H1 (cell line): Measurements from ENCODE around the gene RBMY1D. TPM values are rescaled to one million over a fixed set of nuclear protein-coding genes. Genes with fewer than 3 reads are reported as not detected.

Experiments
- CTCF ChIA-PET: fragments of 300-600 bp; sonication (Branson Sonifier 250); formaldehyde crosslinking; loops from one replicate; lab custom pipeline; 2021; ENCODE audit not compliant: partially characterized antibody; lab: Charles Lee
- POLR2A ChIA-PET: fragments of 300-600 bp; sonication (Branson Sonifier 250); formaldehyde crosslinking; loops from one replicate; lab custom pipeline; 2021; ENCODE audit warnings: inconsistent platforms; ENCODE audit not compliant: partially characterized antibody; lab: Charles Lee
- DNase-seq, 2 experiments: peaks; one replicate each; pipeline versions ENCODE4 v3.0.0 to v3.0.0-alpha.2; 2010 to 2022; ENCODE audit warnings: low spot score in 2 of 2, low read depth in 1 of 2, mixed read lengths in 1 of 2
- FAIRE-seq: peaks from 2 replicates; lab custom pipeline; 2011; peaks lifted over from hg19 to GRCh38; lab: Jason Lieb, UNC
- H2AFZ ChIP-seq: 2 replicates; pipeline ENCODE4 v1.8.1; 2012; ENCODE audit warnings: low read length, inconsistent platforms
- H2AK5ac ChIP-seq: 2 replicates; pipeline ENCODE4 v1.6.1; 2013; ENCODE audit warnings: low read depth, low read length
- H2BK120ac ChIP-seq: replicated peaks from 2 replicates; pipeline ENCODE3; 2013; ENCODE audit warnings: low read depth, low read length, inconsistent platforms
- H2BK12ac ChIP-seq: 2 replicates; pipeline ENCODE4 v1.6.1; 2013; ENCODE audit warnings: low read depth, low read length
- H2BK15ac ChIP-seq: 2 replicates; pipeline ENCODE4 v1.6.1; 2013; ENCODE audit warnings: low read length
- H2BK20ac ChIP-seq: 2 replicates; pipeline ENCODE4 v1.6.1; 2013; ENCODE audit warnings: low read length
- H2BK5ac ChIP-seq: 2 replicates; pipeline ENCODE4 v1.6.1; 2013; ENCODE audit warnings: low read depth, low read length
- H3K14ac ChIP-seq: 2 replicates; pipeline ENCODE4 v1.6.1; 2013; ENCODE audit warnings: inconsistent platforms; ENCODE audit not compliant: insufficient read length
- H3K18ac ChIP-seq: 2 replicates; pipeline ENCODE4 v1.6.1; 2013; ENCODE audit warnings: low read length; ENCODE audit errors: extremely low read depth
- H3K23ac ChIP-seq: 2 replicates; pipeline ENCODE4 v1.6.1; 2013; ENCODE audit warnings: inconsistent platforms; ENCODE audit not compliant: insufficient read length
- H3K23me2 ChIP-seq: 2 replicates; pipeline ENCODE4 v1.6.1; 2013; ENCODE audit warnings: low read depth, low read length
- H3K27ac ChIP-seq: 2 replicates; pipeline ENCODE4 v1.6.1; 2011; ENCODE audit warnings: low read depth, low read length, inconsistent platforms
- H3K27me3 ChIP-seq, 4 experiments: replicated peaks in 1 of 4; 1 replicate in 1 of 4; 2 replicates in 3 of 4; pipeline versions ENCODE4 v1.6.1 to v1.8.1; 2011 to 2013; ENCODE audit warnings: low read length in 3 of 4, mild to moderate bottlenecking in 3 of 4, inconsistent platforms in 2 of 4, mixed read lengths in 2 of 4, moderate library complexity in 1 of 4; ENCODE audit not compliant: control insufficient read depth in 3 of 4, insufficient read depth in 3 of 4; ENCODE audit errors: extremely low read depth in 1 of 4
- H3K36me3 ChIP-seq, 4 experiments: 2 replicates each; pipeline versions ENCODE4 v1.6.1 to v1.8.1; 2011 to 2013; ENCODE audit warnings: mild to moderate bottlenecking in 4 of 4, low read length in 3 of 4, moderate library complexity in 2 of 4, control low read depth in 1 of 4, inconsistent platforms in 1 of 4; ENCODE audit not compliant: insufficient read depth in 4 of 4, control insufficient read depth in 2 of 4
- H3K4ac ChIP-seq: replicated peaks from 2 replicates; pipeline ENCODE3; 2013; ENCODE audit warnings: low read length, low read depth, mixed read lengths, inconsistent platforms; ENCODE audit not compliant: insufficient read length
- H3K4me1 ChIP-seq, 4 experiments: replicated peaks in 1 of 4; 1 replicate in 1 of 4; 2 replicates in 3 of 4; pipeline versions ENCODE4 v1.6.1 to v1.8.1; 2011 to 2013; ENCODE audit warnings: low read length in 3 of 4, inconsistent platforms in 2 of 4, mixed read lengths in 1 of 4; ENCODE audit not compliant: insufficient read depth in 4 of 4, control insufficient read depth in 3 of 4
- H3K4me2 ChIP-seq, 2 experiments: 2 replicates each; pipeline versions ENCODE4 v1.6.1 to v1.8.1; 2011 to 2013; ENCODE audit warnings: low read depth in 2 of 2, low read length in 2 of 2, control low read depth in 1 of 2, inconsistent platforms in 1 of 2, mild to moderate bottlenecking in 1 of 2; ENCODE audit not compliant: insufficient read depth in 1 of 2
- H3K4me3 ChIP-seq, 4 experiments: fragments of 200-600, 300-600 bp in 1 of 4; sonication (generic), shearing (Covaris generic), sonication (Bioruptor Twin) in 1 of 4; 2 replicates each; pipeline versions ENCODE4 v1.5.1 to v1.8.1; 2011 to 2016; ENCODE audit warnings: low read length in 4 of 4, low read depth in 3 of 4, control low read depth in 2 of 4, inconsistent platforms in 2 of 4, mild to moderate bottlenecking in 2 of 4, mixed read lengths in 1 of 4, moderate library complexity in 1 of 4; ENCODE audit not compliant: insufficient read depth in 2 of 4; ENCODE audit errors: extremely low read depth in 1 of 4
- H3K56ac ChIP-seq: replicated peaks from 2 replicates; pipeline ENCODE3; 2013; ENCODE audit warnings: low read depth, mild to moderate bottlenecking, mixed read lengths, low read length, inconsistent platforms; ENCODE audit not compliant: insufficient read length
- H3K79me1 ChIP-seq: 2 replicates; pipeline ENCODE4 v1.6.1; 2013; ENCODE audit warnings: low read depth, low read length, control low read depth
- H3K79me2 ChIP-seq, 2 experiments: 2 replicates each; pipeline versions ENCODE4 v1.6.1 to v1.8.1; 2012 to 2013; ENCODE audit warnings: low read length in 2 of 2, mild to moderate bottlenecking in 2 of 2, inconsistent platforms in 1 of 2; ENCODE audit not compliant: insufficient read depth in 2 of 2, control insufficient read depth in 1 of 2
- H3K9ac ChIP-seq, 4 experiments: replicated peaks in 1 of 4; 1 replicate in 1 of 4; 2 replicates in 3 of 4; pipeline versions ENCODE4 v1.6.1 to v1.8.1; 2011 to 2013; ENCODE audit warnings: low read depth in 3 of 4, low read length in 3 of 4, control low read depth in 2 of 4, mild to moderate bottlenecking in 2 of 4, moderate library complexity in 2 of 4, inconsistent platforms in 1 of 4; ENCODE audit errors: extremely low read depth in 1 of 4
- H3K9me3 ChIP-seq, 2 experiments: 2 replicates each; pipeline versions ENCODE4 v1.6.1 to v1.8.1; 2012 to 2013; ENCODE audit warnings: mild to moderate bottlenecking in 2 of 2, moderate library complexity in 2 of 2, control low read depth in 1 of 2, inconsistent platforms in 1 of 2, low read depth in 1 of 2, low read length in 1 of 2, mixed read lengths in 1 of 2; ENCODE audit not compliant: insufficient read depth in 2 of 2
- H4K20me1 ChIP-seq, 2 experiments: replicated peaks in 1 of 2; 2 replicates each; pipeline versions ENCODE3 to v1.8.1; 2011 to 2013; ENCODE audit warnings: inconsistent platforms in 2 of 2, low read length in 2 of 2, mild to moderate bottlenecking in 1 of 2; ENCODE audit not compliant: insufficient read depth in 2 of 2, control insufficient read depth in 1 of 2
- H4K5ac ChIP-seq: 2 replicates; pipeline ENCODE4 v1.6.1; 2013; ENCODE audit warnings: low read length, low read depth, mixed read lengths, inconsistent platforms; ENCODE audit not compliant: insufficient read length
- H4K8ac ChIP-seq: 2 replicates; pipeline ENCODE4 v1.8.0; 2013; ENCODE audit warnings: mild to moderate bottlenecking, moderate library complexity, low read length, inconsistent platforms; ENCODE audit not compliant: insufficient read depth; ENCODE audit errors: extremely low read depth
- H4K91ac ChIP-seq: replicated peaks from 2 replicates; pipeline ENCODE3; 2013; ENCODE audit warnings: low read length, mixed read lengths, inconsistent platforms; ENCODE audit not compliant: insufficient read length
- CTCF ChIP-seq, 3 experiments: IDR thresholded peaks; 1 replicate in 2 of 3; 2 replicates in 1 of 3; pipeline versions ENCODE4 v1.5.1 to v1.6.1; 2011; ENCODE audit warnings: low read length in 3 of 3, mild to moderate bottlenecking in 3 of 3, inconsistent platforms in 2 of 3, low read depth in 1 of 3, moderate library complexity in 1 of 3; ENCODE audit not compliant: insufficient read depth in 1 of 3; ENCODE audit errors: control extremely low read depth in 1 of 3
- EGR1 ChIP-seq: IDR thresholded peaks from 2 replicates; pipeline ENCODE4 v1.6.1; 2011; ENCODE audit warnings: low read depth, low read length, borderline replicate concordance
- FOSL1 ChIP-seq: IDR thresholded peaks from 2 replicates; pipeline ENCODE4 v1.6.1; 2011; ENCODE audit warnings: mild to moderate bottlenecking, low read depth, low read length, moderate library complexity; ENCODE audit not compliant: insufficient read depth
- KDM1A ChIP-seq: fragments of 200-600, 300-600 bp; sonication (generic); IDR thresholded peaks from 2 replicates; pipeline ENCODE4 v1.7.1; 2016; ENCODE audit warnings: mild to moderate bottlenecking, low read length, borderline replicate concordance
- POLR2AphosphoS5 ChIP-seq: IDR thresholded peaks from 2 replicates; pipeline ENCODE4 v1.6.1; 2011; ENCODE audit warnings: low read depth, low read length
- RBBP5 ChIP-seq: IDR thresholded peaks from 2 replicates; pipeline ENCODE4 v1.7.1; 2012; ENCODE audit warnings: low read depth, mild to moderate bottlenecking, inconsistent platforms, low read length, moderate library complexity, borderline replicate concordance
- SIN3A ChIP-seq, 2 experiments: IDR thresholded peaks in 1 of 2; conservative IDR thresholded peaks in 1 of 2; 2 replicates each; pipeline ENCODE4 v1.6.1; 2011 to 2012; ENCODE audit warnings: low read length in 2 of 2, improper control_type of control experiment in 1 of 2, low read depth in 1 of 2, mild to moderate bottlenecking in 1 of 2
- SRF ChIP-seq: IDR thresholded peaks from 2 replicates; pipeline ENCODE4 v1.6.1; 2011; ENCODE audit warnings: mild to moderate bottlenecking, low read depth, low read length, moderate library complexity
- TAF1 ChIP-seq: IDR thresholded peaks from 2 replicates; pipeline ENCODE4 v1.6.1; 2011; ENCODE audit warnings: mild to moderate bottlenecking, low read depth, low read length
- TCF12 ChIP-seq: IDR thresholded peaks from 2 replicates; pipeline ENCODE4 v1.6.1; 2011; ENCODE audit warnings: low read depth, mild to moderate bottlenecking, low read length
- WGBS, 2 experiments: shearing (Covaris generic) in 1 of 2; methylation state at CpG; one replicate each; pipeline versions ENCODE4 v1.1.6 to v1.1.7; 2013 to 2015; ENCODE audit warnings: low lambda C conversion rate in 2 of 2, mixed read lengths in 2 of 2, inconsistent platforms in 1 of 2, low coverage in 1 of 2, missing lambda C conversion rate in 1 of 2; ENCODE audit not compliant: insufficient replicate concordance in 2 of 2, insufficient coverage in 1 of 2, insufficient read length in 1 of 2; ENCODE audit errors: extremely low coverage in 1 of 2, missing lambda C conversion rate in 1 of 2; 5-methylcytosine and 5-hydroxymethylcytosine counted together
- polyA plus RNA-seq, 7 experiments: library from polyadenylated mRNA; depleted of rRNA in 3 of 7; stranded (reverse) in 5 of 7; unstranded in 2 of 7; fragments of >200 nt in 5 of 7; fragments of 200-250 nt in 2 of 7; gene quantifications; 1 replicate in 5 of 7; 2 replicates in 1 of 7; 4 replicates in 1 of 7; pipeline versions ENCODE4 v1.2.1 to v1.2.3, GENCODE V29; 2011 to 2013; ENCODE audit warnings: missing spikeins in 2 of 7, mixed read lengths in 2 of 7
- total RNA-seq: library from RNA; stranded (reverse); fragmentation: NEBNext Ultra II Directional; extraction: Animal tissue kit (Norgen Biotek cat#: 25700); gene quantifications from 2 replicates; pipeline ENCODE4 v1.2.1, GENCODE V29; 2021
- TF ChIP-seq, protein P1 (sequence below): IDR thresholded peaks from 2 replicates; pipeline ENCODE4 v1.6.1; 2011; ENCODE audit warnings: low read length, improper control_type of control experiment

The RBMY1D gene
- total and polyA plus RNA-seq, 2 of the 8 experiments (the other 6 are each of a cell fraction or from before 2014, with no cell fraction given) = not detected

DNA sequence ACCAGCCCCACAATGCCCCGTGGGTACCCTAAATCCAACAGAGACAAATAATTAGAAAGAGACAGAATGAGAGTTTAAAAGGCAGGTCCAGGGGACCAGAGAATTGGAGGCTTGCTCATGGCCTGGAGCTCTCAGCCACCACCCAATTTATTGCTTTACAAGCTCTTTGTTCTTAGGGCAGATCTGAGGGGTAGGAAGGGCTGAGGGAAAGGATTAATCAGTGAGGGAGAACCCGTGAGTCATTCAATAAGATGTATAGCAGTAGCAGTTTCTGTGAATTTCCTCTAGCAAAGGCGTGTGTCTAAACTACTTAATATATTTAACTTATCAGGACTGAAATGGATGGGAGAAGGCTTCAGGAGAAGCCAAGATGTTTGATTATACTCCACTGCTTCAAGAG, 48.8 kb downstream of the RBMY1D start:
- no peak overlapping the region for H4K5ac ChIP-seq
- H3K4me1 ChIP-seq = no peaks in the 10 kb centered on the region
- H2BK20ac ChIP-seq = no peak overlapping the region
- no peaks in the 10 kb centered on the region for H3K79me1 ChIP-seq
- H3K4ac ChIP-seq = no peak overlapping the region
- ChIA-PET CTCF (no interaction called here), POLR2A (no interaction called here)
- DNase-seq (no peak), FAIRE-seq (no peak)
- no peaks in the 10 kb centered on the region for H3K79me2 ChIP-seq
- H3K27ac ChIP-seq = no peak overlapping the region
- no peak overlapping the region for H4K8ac ChIP-seq
- no peak overlapping the region for H3K4me3 ChIP-seq
- H2BK120ac ChIP-seq = no peak overlapping the region
- no peak overlapping the region for H2AK5ac ChIP-seq
- no peak overlapping the region for H3K9ac ChIP-seq
- H3K14ac ChIP-seq = no peak overlapping the region
- H3K23me2 ChIP-seq = no peaks in the 10 kb centered on the region
- no peak overlapping the region for H3K23ac ChIP-seq
- no peaks in the 10 kb centered on the region for H3K36me3 ChIP-seq
- no peak overlapping the region for H3K4me2 ChIP-seq
- whole genome bisulfite sequencing, 2 experiments = 67% methylated on average over 2 of the region's 3 CpGs; no CpG with 5 or more reads in 1 of the 2 experiments
- H3K56ac ChIP-seq = no peak overlapping the region
- peaks cover 7 to 36% of the 10 kb centered on the region in 2 experiments; a peak in 2 of 4 replicates for H3K9me3 ChIP-seq
- H2AFZ ChIP-seq = no peak overlapping the region
- no peak overlapping the region for H2BK5ac ChIP-seq
- H4K91ac ChIP-seq = no peak overlapping the region
- no peaks in the 10 kb centered on the region for H4K20me1 ChIP-seq
- H3K18ac ChIP-seq = no peak overlapping the region
- no peak overlapping the region for H2BK12ac ChIP-seq
- no peak overlapping the region for H2BK15ac ChIP-seq
- H3K27me3 ChIP-seq = no peaks in the 10 kb centered on the region
- TF ChIP-seq KDM1A = no peak
- TF ChIP-seq TCF12 = no peak
- TF ChIP-seq POLR2AphosphoS5 = no peak
- no peak for TF ChIP-seq TAF1
- no peak for TF ChIP-seq SIN3A (conservative IDR thresholded peaks at IDR 0.05 in 1 of 2, IDR thresholded peaks at IDR 0.05 in 1 of 2; ENCODE audit: low read depth in 1 of 2, low read length in 2 of 2)
- TF ChIP-seq RBBP5 = no peak
- no peak for TF ChIP-seq FOSL1
- TF ChIP-seq, protein P1, sequence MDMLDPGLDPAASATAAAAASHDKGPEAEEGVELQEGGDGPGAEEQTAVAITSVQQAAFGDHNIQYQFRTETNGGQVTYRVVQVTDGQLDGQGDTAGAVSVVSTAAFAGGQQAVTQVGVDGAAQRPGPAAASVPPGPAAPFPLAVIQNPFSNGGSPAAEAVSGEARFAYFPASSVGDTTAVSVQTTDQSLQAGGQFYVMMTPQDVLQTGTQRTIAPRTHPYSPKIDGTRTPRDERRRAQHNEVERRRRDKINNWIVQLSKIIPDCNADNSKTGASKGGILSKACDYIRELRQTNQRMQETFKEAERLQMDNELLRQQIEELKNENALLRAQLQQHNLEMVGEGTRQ = no peak
- no peak for TF ChIP-seq SRF
- no peak for TF ChIP-seq EGR1
- no peak for TF ChIP-seq CTCF (IDR thresholded peaks at IDR 0.05; ENCODE audit: control extremely low read depth in 1 of 3, insufficient read depth in 1 of 3, low read depth in 1 of 3, low read length in 3 of 3)
